ENCODE measurements around the gene NRG2.

NRG2 gene

DNA sequence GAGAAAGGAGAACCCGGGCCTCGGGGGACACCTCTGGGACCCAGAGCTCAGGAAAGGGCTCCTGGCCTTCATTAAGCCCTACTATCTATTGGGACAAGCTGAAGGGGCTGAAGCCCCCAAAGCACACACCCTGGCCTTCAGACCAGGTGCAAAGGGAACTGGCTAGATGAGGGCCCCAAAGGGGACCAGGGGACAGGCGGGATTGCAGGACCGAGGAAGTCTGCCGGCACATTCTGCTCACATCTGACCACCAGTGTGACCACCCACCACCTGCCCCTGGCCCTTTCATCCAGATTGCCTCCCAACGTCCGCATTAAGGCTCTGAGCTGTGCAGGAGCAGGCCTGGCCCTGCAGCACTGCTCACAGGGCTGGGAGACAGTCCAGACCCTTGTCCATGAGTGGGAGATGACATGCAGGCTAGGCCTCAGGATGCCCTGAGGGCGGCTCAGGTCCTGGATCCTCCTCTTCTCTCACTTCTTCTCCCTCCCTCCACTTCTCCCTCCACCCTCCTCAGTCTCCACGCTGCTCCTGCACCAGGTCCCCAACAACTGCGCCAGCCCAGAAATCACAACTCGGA is 228.3 kb downstream of the NRG2 start:
- Histone ChIP-seq H3K4me2 (ENCODE audit: low read depth, low read length, poor library complexity, severe bottlenecking) (no peak overlapping the region), H3K27ac (ENCODE audit: low read depth, low read length) (no peak overlapping the region), H3K27me3 (ENCODE audit: low read length) (no peaks in the 10 kb centered on the region), H4K20me1 (ENCODE audit: low read depth, low read length) (no peaks in the 10 kb centered on the region), H3K9ac (ENCODE audit: low read length) (no peak overlapping the region), H3K36me3 (ENCODE audit: low read length) (no peaks in the 10 kb centered on the region), H2AFZ (ENCODE audit: low read depth, low read length, severe bottlenecking) (no peak overlapping the region), H3K4me3 (ENCODE audit: insufficient read depth, low read length, poor library complexity, severe bottlenecking) (no peak overlapping the region), H3K9me3 (ENCODE audit: insufficient read depth, low read length) (no peaks in the 10 kb centered on the region), H3K9me2 (replicated peaks; ENCODE audit: insufficient read depth, low read length) (no peaks in the 10 kb centered on the region), H3K79me2 (ENCODE audit: insufficient read depth, low read length) (no peaks in the 10 kb centered on the region), H3F3A (ENCODE audit: insufficient read depth) (no peaks in the 10 kb centered on the region)
- TF ChIP-seq CTCF (IDR thresholded peaks at IDR 0.05; ENCODE audit: insufficient read depth, low read length, poor library complexity, severe bottlenecking) = no peak

DNA sequence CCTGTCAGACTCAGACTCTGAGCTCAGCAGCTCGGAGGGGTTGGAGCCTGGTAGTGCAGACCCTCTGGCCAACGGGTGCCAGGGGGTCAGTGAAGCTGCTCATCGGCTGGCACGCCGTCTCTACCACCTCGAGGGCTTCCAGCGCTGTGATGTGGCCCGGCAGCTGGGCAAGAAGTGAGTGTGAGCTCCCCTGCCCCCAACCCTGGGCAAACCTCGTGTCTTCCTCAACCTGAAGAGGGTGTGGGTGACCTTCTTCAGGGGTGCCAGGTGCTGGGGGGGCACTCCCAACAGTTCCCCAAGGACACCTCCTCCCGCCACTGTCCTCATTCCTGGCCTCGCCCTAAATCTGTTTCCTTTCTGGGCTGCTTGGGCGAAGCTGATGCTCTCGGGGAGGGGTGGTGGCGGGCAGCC is 228.9 kb downstream of the NRG2 start:
- TF ChIP-seq EZH2phosphoT487 (conservative IDR thresholded peaks at IDR 0.05; ENCODE audit: low read length) = no peak
- TF ChIP-seq CTCF (IDR thresholded peaks at IDR 0.05; ENCODE audit: insufficient read depth, low read length, poor library complexity, severe bottlenecking) = no peak
- no peaks in the 10 kb centered on the region for H3F3A ChIP-seq (ENCODE audit: insufficient read depth)
- H3K36me3 ChIP-seq (ENCODE audit: low read length) = no peaks in the 10 kb centered on the region
- H3K27me3 ChIP-seq (ENCODE audit: low read length) = no peaks in the 10 kb centered on the region
- H2AFZ ChIP-seq (ENCODE audit: low read depth, low read length, severe bottlenecking) = no peak overlapping the region
- H4K20me1 ChIP-seq (ENCODE audit: low read depth, low read length) = no peaks in the 10 kb centered on the region
- H3K4me3 ChIP-seq (ENCODE audit: insufficient read depth, low read length, poor library complexity, severe bottlenecking) = no peak overlapping the region
- H3K4me2 ChIP-seq (ENCODE audit: low read depth, low read length, poor library complexity, severe bottlenecking) = no peak overlapping the region
- no peak overlapping the region for H3K27ac ChIP-seq (ENCODE audit: low read depth, low read length)
- no peak overlapping the region for H3K9ac ChIP-seq (ENCODE audit: low read length)
- H3K9me3 ChIP-seq (ENCODE audit: insufficient read depth, low read length) = no peaks in the 10 kb centered on the region
- no peaks in the 10 kb centered on the region for H3K9me2 ChIP-seq (replicated peaks; ENCODE audit: insufficient read depth, low read length)
- no peaks in the 10 kb centered on the region for H3K79me2 ChIP-seq (ENCODE audit: insufficient read depth, low read length)

DNA sequence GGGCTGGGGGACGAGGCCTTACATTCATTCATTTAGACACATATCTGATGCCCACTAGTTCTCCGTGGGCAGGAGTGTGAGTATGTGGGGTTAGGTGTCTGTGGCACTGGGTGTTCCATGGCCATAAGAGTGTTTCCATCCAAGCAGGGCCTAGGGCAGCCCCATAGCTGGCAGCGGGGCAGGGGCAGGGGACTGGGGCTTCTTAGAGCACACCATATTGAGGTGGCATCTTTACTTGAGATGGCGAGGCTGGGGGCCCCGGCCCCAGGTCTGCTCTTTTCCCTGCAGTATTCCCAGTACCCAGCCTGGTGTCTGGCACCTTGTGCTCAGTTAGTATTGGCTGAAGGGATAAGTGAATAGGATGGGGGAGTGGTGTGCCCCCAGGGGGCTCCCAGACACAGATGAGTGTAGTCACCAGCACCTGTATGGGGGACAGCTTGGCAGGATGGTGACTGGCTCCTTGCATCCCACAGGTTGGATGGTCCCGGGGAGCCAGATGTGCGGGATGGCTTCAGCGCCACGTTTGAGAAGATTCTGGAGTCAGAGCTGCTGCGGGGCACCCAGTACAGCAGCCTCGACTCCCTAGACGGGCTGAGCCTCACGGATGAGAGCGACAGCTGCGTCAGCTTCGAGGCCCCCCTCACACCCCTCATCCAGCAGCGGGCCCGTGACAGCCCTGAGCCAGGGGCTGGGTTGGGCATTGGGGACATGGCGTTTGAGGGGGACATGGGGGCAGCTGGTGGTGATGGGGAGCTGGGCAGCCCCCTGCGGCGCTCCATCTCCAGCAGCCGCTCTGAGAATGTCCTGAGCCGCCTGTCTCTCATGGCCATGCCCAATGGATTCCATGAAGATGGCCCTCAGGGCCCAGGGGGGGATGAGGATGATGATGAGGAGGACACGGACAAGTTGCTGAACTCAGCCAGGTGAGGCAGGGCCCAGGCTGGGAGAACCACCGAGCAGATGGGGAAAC is 230.0 kb downstream of the NRG2 start:
- TF ChIP-seq CTCF (IDR thresholded peaks at IDR 0.05; ENCODE audit: insufficient read depth, low read length, poor library complexity, severe bottlenecking) (no peak), EZH2phosphoT487 (conservative IDR thresholded peaks at IDR 0.05; ENCODE audit: low read length) (no peak)
- Histone ChIP-seq H3K27ac (ENCODE audit: low read depth, low read length) (no peak overlapping the region), H3K9ac (ENCODE audit: low read length) (no peak overlapping the region), H3K9me2 (replicated peaks; ENCODE audit: insufficient read depth, low read length) (no peaks in the 10 kb centered on the region), H3F3A (ENCODE audit: insufficient read depth) (no peaks in the 10 kb centered on the region), H3K36me3 (ENCODE audit: low read length) (no peaks in the 10 kb centered on the region), H3K4me3 (ENCODE audit: insufficient read depth, low read length, poor library complexity, severe bottlenecking) (no peak overlapping the region), H4K20me1 (ENCODE audit: low read depth, low read length) (no peaks in the 10 kb centered on the region), H3K9me3 (ENCODE audit: insufficient read depth, low read length) (no peaks in the 10 kb centered on the region), H3K4me2 (ENCODE audit: low read depth, low read length, poor library complexity, severe bottlenecking) (no peak overlapping the region), H3K79me2 (ENCODE audit: insufficient read depth, low read length) (no peaks in the 10 kb centered on the region), H3K27me3 (ENCODE audit: low read length) (no peaks in the 10 kb centered on the region), H2AFZ (ENCODE audit: low read depth, low read length, severe bottlenecking) (no peak overlapping the region)
